ENCODE results near the gene CNTN5. TPM values are rescaled to one million over a fixed set of nuclear protein-coding genes. Genes with fewer than 3 reads are reported as not detected.

The CNTN5 gene
- total RNA-seq, 2 experiments from 2014 or later: not detected

DNA sequence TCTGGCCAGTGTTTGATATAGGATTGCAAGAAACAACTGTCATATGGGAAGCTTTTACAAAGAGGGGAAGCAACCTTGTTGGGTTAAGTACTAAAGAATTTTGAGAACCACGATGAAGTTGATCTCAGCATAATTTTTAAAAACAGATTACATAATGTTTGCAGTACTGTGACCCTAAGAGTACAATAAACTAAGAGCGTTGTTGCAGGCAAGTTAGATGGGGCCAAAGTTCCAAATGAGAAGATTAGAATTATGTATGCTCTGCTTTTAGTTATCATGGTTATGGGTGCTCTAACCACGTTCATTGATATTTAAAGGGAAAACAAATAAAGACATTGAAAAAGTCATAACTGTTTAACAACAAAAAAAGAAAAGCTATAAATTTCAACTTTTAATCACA is 177.5 kb downstream of the CNTN5 start:
- ATAC-seq: no peak
- DNase-seq: no peak
- ChIA-PET CTCF (no interaction called here), POLR2A (no interaction called here)
- intact Hi-C loops (cut with micrococcal nuclease): no loop called here
- Mint-ChIP-seq H3K27me3 (no peaks in the 10 kb centered on the region), H3K4me3 (no peak overlapping the region), H3K9me3 (peaks cover 1% of the 10 kb centered on the region), H3K36me3 (ENCODE audit: low read depth) (no peaks in the 10 kb centered on the region), H3K27ac (no peak overlapping the region), H3K4me1 (ENCODE audit: low read depth) (no peaks in the 10 kb centered on the region)
- TF ChIP-seq, protein P1, sequence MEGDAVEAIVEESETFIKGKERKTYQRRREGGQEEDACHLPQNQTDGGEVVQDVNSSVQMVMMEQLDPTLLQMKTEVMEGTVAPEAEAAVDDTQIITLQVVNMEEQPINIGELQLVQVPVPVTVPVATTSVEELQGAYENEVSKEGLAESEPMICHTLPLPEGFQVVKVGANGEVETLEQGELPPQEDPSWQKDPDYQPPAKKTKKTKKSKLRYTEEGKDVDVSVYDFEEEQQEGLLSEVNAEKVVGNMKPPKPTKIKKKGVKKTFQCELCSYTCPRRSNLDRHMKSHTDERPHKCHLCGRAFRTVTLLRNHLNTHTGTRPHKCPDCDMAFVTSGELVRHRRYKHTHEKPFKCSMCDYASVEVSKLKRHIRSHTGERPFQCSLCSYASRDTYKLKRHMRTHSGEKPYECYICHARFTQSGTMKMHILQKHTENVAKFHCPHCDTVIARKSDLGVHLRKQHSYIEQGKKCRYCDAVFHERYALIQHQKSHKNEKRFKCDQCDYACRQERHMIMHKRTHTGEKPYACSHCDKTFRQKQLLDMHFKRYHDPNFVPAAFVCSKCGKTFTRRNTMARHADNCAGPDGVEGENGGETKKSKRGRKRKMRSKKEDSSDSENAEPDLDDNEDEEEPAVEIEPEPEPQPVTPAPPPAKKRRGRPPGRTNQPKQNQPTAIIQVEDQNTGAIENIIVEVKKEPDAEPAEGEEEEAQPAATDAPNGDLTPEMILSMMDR (IDR thresholded peaks at IDR 0.05): no peak

DNA sequence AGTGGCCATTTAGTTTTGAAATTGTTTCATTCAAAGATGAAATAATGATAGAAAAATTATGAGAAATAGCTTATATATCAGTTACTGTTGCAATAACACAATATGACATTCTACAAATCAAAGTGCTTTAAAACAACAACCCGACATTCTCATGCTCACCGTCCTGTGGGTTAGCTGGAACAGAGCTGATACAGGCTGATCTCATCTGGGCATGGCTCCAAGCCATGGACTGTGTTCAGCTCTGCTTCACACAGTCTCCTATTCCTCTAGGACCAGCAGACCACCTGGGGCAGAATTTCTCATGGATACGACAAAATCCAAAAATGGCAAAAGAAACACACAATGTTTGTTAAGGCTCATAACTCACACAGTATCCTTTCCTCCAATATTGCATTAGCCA is 178.6 kb downstream of the CNTN5 start:
- H3K4me3 Mint-ChIP-seq: no peak overlapping the region
- no peaks in the 10 kb centered on the region for H3K27me3 Mint-ChIP-seq
- intact Hi-C loops (cut with micrococcal nuclease): no loop called here
- TF ChIP-seq, protein P1 (IDR thresholded peaks at IDR 0.05): no peak
- no peak for ATAC-seq
- ChIA-PET CTCF (no interaction called here), POLR2A (no interaction called here)
- no peaks in the 10 kb centered on the region for H3K4me1 Mint-ChIP-seq (ENCODE audit: low read depth)
- no peak overlapping the region for H3K27ac Mint-ChIP-seq
- peaks cover 1% of the 10 kb centered on the region for H3K9me3 Mint-ChIP-seq
- no peak for DNase-seq
- no peaks in the 10 kb centered on the region for H3K36me3 Mint-ChIP-seq (ENCODE audit: low read depth)

DNA sequence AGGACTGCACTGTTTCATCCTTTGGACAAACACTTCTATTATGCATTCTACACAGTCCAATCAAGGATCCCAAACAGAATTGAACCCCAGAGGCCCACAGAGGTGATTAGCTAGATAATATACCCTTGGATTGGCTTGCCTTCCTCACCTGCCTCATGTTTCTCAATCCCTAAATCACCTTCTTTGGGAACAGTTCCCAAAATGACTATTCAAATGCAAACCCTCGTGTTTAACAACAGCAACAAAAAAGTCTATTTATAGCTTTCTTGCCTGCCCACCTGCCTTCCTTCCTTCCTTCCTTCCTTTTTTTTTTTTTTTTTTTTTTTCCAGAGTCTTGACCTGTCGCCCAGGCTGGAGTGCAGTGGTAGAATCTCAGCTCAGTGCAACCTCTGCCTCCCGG is 180.0 kb downstream of the CNTN5 start:
- POLR2A ChIA-PET: no interaction called here
- TF ChIP-seq, protein P1 (IDR thresholded peaks at IDR 0.05): no peak
- Mint-ChIP-seq H3K9me3 (peaks cover 3% of the 10 kb centered on the region), H3K4me3 (no peak overlapping the region), H3K27me3 (no peaks in the 10 kb centered on the region), H3K27ac (no peak overlapping the region), H3K4me1 (ENCODE audit: low read depth) (no peaks in the 10 kb centered on the region), H3K36me3 (ENCODE audit: low read depth) (no peaks in the 10 kb centered on the region)
- CTCF ChIA-PET: no interaction called here
- intact Hi-C loops (cut with micrococcal nuclease): no loop called here
- ATAC-seq (no peak), DNase-seq (no peak)

DNA sequence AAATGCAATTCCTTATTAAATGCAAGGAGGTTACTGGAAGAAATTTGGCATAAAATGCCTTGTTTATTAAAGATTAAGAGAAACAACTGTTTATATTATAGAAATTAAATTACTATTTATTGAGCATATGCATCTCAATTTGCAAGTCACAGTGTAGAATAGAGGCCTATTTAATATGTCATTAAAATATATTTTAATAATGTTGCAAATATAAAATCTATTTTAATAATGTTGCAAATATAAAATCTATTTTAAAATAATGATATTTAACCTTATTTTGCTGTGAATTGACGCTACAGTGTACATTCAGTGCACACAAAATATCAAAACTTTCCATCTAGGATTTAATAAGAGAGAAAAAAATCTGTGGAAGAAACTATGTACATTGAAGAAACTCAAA is 188.1 kb downstream of the CNTN5 start:
- H3K27ac Mint-ChIP-seq: no peak overlapping the region
- no peak for ATAC-seq
- peaks cover 5% of the 10 kb centered on the region for H3K9me3 Mint-ChIP-seq
- DNase-seq: no peak
- no peak overlapping the region for H3K4me3 Mint-ChIP-seq
- no peaks in the 10 kb centered on the region for H3K27me3 Mint-ChIP-seq
- H3K36me3 Mint-ChIP-seq (ENCODE audit: low read depth): no peaks in the 10 kb centered on the region
- H3K4me1 Mint-ChIP-seq (ENCODE audit: low read depth): no peaks in the 10 kb centered on the region
- CTCF ChIA-PET: no interaction called here
- intact Hi-C loops (cut with micrococcal nuclease): no loop called here
- POLR2A ChIA-PET: no interaction called here
- TF ChIP-seq, protein P1 (IDR thresholded peaks at IDR 0.05): no peak

DNA sequence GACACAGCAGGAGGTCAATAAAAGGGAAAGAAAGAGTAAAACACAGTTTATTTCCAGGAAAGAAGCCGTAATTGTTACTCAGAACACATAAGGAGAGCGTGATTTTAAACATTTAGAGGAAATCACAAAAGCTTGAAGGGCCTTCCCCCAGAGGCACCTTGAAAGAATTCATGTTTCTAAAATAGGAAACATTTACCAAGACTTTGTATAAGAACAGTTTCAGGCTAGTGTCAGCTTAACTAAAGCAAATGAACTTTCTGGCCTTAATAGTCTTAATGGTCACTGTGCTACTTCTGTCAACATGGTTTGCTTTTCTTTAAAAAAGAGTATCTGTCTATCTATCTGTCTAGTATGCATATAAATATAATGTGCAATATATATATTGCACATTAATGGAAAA is 208.8 kb downstream of the CNTN5 start:
- ChIA-PET CTCF (no interaction called here), POLR2A (no interaction called here)
- DNase-seq: no peak
- intact Hi-C loops (cut with micrococcal nuclease): no loop called here
- no peak for ATAC-seq
- Mint-ChIP-seq H3K36me3 (ENCODE audit: low read depth) (no peaks in the 10 kb centered on the region), H3K4me1 (ENCODE audit: low read depth) (no peaks in the 10 kb centered on the region), H3K27me3 (no peaks in the 10 kb centered on the region), H3K4me3 (no peak overlapping the region), H3K9me3 (peaks cover 11% of the 10 kb centered on the region), H3K27ac (no peak overlapping the region)
- TF ChIP-seq, protein P1 (IDR thresholded peaks at IDR 0.05): no peak

All from activated CD8-positive, alpha-beta T cell treated with anti-CD3 and anti-CD28 coated beads for 36 hours (primary cell).